HL-60/S4 treated with retinoic acid at 250 ng/mL for 4 days and 3 days (cell line): ENCODE results near the gene RNF43.
"Not testable (repeated sequence)": the region's sequence is repeated elsewhere in the genome, so short reads cannot be mapped to it uniquely, and the experiment has no call there.

ENCODE experiments used
- in situ Hi-C: fragments of 300-500 bp; cut with MboI; formaldehyde crosslinking; loops from 2 replicates; pipeline ENCODE4 v1.7.0; 2022; ENCODE audit warnings: low sequenced_read_pairs

Gene RNF43

GRCh38 chr17:58410714-58411407, 6.5 kb downstream of the RNF43 start:
- in situ Hi-C loops: no loop called here

- in situ Hi-C loops: no loop called here
Measured at GRCh38 chr17:58409432-58409831, 7.9 kb downstream of the RNF43 start.

DNA sequence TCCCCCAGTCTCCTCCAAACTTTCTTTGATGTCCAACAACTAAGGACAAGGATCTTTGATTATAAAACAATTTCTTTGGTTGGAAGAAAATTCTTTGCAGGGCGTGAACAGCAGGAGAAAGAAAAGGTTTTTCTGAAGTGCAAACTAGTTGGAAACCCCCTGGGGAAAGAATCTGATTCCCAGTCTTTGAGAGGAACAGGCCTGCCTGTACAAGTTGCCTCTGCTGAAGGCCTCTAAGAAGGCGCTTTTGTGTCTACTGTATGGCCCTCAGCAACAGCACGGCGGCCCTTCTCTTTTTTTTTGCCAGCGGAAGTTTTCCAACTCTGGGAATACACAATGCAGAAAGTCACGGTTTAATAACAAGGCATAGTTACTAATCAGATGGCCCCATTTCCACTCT, 14.0 kb downstream of the RNF43 start:
- in situ Hi-C loops: no loop called here

DNA sequence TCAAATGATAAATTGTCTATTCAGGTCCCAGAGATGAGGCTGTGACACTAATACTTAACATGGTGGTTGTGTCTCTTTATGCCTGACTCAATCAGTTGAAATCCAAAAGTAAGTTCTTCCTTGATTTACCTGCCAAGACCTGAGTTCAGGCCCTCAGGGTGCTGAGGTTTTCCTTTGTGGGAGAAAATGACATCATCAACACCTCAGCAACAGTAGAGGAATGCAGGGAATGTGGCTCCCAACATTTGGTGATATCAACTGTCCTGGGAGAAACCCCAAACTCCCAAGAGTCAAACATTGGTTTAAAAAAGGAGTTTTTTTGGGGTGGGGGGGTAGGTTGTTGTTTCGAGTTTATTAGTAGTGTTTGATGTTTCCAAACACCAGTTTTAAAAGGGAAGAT, 14.7 kb downstream of the RNF43 start:
- in situ Hi-C loops: no loop called here

DNA sequence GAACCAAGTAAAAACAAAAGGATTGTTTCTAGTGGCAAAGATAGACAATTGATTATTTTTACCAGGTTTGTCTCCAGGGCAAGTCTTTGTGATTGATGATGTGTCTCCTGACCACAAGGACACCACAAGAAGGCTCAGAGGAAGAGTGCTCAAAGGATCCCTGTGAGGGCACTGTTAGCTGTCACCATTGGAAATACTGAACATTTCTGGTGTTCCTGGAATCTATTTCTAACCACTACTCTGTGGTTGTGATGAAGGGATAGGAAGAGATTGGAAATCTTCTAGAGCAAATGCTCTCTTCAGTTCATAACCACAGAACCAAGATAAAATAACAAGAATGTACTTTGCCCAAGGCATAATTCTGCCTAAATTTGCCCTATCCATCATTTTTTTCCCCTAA, 15.3 kb downstream of the RNF43 start:
- in situ Hi-C loops: no loop called here

DNA sequence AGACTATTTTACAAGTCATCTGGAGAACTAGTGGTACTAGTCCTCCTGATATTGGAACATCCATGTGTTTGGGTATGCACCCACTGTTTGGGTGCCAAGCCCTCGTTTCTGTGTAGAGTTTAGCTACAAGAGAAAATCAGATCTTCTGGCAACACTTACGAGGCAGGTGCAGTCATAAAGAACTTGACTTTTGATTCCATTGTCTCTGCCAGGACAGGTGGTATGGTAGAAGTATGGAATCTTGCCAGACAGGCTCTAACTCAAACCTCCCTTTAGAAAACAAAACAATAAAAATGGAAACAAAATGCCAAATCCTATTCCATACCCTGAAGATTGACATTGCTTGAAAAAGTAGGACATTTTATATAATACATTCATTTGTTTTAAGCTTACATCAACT, 16.0 kb downstream of the RNF43 start:
- in situ Hi-C loops: no loop called here

DNA sequence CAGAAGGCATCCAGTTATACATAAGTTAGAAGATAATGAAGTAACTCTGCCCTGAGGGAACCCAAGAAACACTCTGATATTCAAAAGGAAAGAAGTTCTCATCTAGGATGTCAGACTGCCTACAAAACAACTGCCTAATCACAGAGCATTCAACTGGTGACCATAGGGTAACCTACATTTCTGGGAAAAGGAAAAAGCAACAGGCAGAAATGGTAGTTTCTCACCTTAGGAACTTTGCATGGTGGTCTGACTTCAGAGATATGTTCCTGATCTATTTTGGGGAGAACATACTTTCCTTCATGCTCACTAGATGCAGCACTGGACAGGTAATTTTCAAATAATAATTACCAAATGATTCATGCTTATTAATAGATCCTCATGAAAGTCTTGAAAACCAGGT, 16.5 kb downstream of the RNF43 start:
- in situ Hi-C loops: no loop called here

DNA sequence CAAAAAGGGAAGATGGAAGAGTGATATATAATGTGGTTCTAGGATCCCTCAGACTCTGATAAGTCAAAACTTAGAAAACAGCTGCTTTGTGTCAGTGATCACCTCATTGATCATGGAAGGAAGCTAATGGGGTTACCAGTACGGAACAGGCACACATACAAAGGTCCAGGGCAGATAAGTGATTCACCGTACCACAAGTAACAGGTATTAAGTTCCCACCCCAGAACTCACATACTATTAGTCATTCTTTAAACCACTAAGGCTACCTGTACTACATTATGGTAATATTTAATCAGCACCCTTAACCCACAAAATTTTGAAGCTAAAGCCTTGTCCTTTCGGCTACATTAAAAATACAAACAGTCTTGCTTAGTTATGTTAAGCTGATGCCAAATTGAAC, 17.4 kb downstream of the RNF43 start:
- in situ Hi-C loops: no loop called here

DNA sequence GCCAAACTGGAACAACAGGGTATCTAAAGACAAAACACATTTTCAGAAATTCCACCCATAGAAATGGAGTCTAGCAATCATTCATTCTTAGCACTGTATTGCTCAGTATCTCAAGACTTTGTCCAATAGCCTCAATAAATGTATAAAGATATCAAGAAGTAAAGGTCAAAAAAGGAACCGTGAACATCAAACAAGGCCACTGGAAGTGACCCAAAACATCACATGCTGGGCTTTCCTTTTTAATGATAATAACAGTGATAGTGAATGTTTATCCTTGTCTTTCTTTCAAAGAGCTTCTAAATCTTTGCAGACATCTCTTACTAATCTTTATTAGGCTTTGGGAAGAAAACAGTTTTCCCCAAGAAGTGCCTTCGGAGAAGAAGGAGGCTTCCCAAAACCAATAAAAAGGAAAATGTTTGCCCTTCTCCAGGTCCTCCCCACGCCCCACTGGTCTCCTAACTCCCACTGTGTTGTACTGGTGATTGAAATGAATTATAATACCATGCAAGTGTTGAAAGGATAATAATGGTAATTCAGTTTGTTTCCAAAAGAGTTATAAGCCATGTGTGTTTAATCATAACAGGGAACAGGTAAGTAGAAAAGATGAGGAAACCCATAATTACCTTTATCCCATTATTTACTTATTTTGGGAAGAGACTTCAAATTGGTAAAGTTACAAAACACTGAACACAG, 18.6 kb downstream of the RNF43 start:
- in situ Hi-C loops: no loop called here

- in situ Hi-C loops: not testable (repeated sequence)
Measured at GRCh38 chr17:58397421-58397820, 19.9 kb downstream of the RNF43 start.

GRCh38 chr17:58396173-58396572, 21.2 kb downstream of the RNF43 start:
- in situ Hi-C loops: no loop called here

DNA sequence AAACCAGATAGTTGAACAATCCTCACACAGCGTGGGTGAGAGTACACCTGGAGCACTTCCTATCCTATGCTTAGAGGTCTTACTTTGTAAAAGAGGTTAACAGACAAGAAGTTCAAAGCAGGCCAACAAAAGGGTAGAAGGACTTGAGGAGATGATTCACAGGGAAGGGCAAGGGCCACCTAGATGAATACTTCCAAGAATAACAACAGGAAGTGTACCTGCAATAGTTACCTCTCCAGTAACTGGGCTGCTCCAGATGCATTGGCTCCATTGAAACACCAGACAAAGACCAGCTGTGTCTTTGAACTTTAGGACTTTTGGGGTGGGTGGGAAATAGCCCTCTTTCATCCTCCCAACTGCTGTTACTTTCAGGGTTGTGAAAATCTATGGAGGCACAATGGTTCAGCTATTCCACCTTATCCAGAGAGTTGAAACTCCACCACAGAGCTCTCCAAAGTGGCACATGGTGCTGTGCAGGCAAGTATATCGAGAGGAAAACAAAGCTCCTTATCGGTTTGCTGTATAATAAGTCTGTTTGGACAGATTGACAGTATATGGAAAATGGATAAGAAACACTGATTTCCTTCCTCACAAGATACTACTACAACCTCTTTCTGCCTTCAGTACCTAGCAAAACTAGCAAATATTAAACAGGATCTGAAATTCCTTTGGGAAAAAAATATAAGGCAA, 22.7 kb downstream of the RNF43 start:
- in situ Hi-C loops: no loop called here

GRCh38 chr17:58391302-58391984, 25.9 kb downstream of the RNF43 start:
- in situ Hi-C loops: no loop called here

GRCh38 chr17:58390884-58391283, 26.4 kb downstream of the RNF43 start:
- in situ Hi-C loops: no loop called here

- in situ Hi-C loops: no loop called here
Measured at GRCh38 chr17:58388302-58389190, 28.8 kb downstream of the RNF43 start.

DNA sequence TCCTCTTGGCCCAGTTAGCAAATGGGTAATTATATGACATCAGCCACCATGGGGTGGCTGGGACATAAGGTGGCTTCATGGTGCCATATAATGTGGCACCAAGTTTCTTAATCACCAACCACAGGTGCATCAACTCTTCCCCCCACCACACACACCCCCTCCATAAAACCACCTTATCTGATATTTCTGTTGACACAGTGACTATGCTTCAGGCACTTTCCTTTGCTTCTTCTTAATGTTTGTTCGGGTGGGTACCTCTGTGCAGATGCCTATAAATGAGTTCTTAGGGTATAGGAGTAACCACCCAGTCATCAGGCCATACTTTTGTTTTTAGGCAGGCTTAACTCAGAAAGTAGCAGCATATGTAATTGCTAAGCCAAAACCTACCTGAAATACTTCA, 29.5 kb downstream of the RNF43 start:
- in situ Hi-C loops: no loop called here

GRCh38 chr17:58386708-58387107, 30.6 kb downstream of the RNF43 start:
- in situ Hi-C loops: no loop called here

DNA sequence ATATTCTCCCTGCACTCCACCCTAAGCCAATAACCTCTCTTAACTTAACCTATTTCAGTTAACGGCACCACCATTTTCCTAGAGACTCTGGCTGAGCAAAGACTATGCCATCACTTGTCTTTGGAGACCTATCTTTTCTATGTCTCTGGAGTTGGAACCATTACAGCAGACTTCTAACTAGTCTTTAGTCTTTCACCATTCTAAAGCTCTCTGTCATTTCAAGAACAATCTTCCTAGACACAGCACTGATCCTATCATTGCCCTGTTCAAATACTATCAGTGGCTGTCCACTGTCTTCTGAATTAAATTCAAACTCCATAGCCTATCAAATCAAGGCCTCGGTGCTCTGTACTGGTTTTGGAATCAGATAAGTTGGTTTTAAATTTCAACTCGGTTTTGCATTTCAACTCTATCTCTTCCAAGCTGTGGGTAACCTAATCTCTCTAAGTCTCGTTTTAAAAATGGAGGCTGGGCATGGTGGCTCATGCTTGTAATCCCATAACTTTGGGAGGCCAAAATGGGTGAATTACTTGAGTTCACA, 31.9 kb downstream of the RNF43 start:
- in situ Hi-C loops: no loop called here

DNA sequence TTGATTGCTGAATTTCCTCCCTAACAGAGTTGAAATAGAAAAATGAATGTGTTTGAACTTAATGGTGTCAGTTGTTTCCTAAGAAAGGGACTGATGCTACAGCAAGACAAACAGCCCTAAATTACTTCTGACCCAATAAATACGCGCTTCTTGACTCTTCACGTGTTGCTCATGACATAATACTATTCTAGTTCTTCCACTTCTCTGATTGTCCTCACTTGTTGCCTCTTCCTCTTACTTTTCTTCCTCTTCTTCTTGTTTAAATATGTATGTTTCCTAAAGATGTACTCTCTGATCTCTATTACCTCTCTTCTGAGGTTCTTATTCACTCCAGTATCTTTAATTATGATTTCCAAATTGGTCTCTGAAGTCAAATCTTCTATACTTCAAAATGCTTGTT, 32.4 kb downstream of the RNF43 start:
- in situ Hi-C loops: no loop called here

GRCh38 chr17:58383892-58384462, 33.4 kb downstream of the RNF43 start:
- in situ Hi-C loops: no loop called here
